ENCODE data around the gene JUNB. TPM values are rescaled to one million over a fixed set of nuclear protein-coding genes. Genes with fewer than 3 reads are reported as not detected.

Gene JUNB
- total RNA-seq, 1 experiment from 2014 or later, result 16.4 TPM

DNA sequence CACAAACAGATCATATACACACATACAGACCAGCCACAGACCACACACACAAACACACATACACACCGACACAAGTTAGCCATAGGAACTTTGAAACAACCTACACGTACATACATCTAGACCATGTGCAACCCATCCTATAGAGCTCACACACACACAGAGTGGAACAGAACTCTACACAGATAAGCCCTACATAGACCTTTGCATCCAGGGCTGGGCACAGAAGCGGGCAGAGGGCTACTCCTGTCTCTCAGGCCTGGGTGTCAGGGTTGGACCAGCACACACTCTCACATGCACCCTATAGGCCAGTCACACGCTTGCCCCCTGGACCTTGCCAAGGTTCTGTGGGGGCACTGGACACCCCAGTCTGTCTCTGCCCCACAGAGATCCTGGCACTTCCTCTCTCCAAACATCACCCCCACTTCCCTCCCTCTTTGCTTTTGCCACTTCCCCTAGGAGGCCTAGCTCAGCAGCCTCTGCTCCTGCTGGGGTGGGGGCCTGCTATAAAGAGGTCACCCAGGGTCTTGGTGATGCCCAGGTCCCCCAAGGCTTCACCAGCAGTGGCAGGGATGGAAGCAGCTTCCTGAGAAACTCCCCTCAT is 5.8 kb upstream of the JUNB start:
- no peaks in the 10 kb centered on the region for H3K27me3 ChIP-seq (replicated peaks; ENCODE audit: control insufficient read depth, insufficient read depth, low read length)
- Mint-ChIP-seq H3K27me3 (ENCODE audit: insufficient read depth, unreplicated experiment) (no peaks in the 10 kb centered on the region), H3K9me3 (ENCODE audit: unreplicated experiment) (no peaks in the 10 kb centered on the region), H3K36me3 (ENCODE audit: insufficient read depth, unreplicated experiment) (peaks cover 6% of the 10 kb centered on the region), H3K4me1 (ENCODE audit: low read depth, unreplicated experiment) (peaks cover 15% of the 10 kb centered on the region), H3K4me3 (ENCODE audit: unreplicated experiment) (no peak overlapping the region), H3K27ac (ENCODE audit: unreplicated experiment) (no peak overlapping the region)
- no peak for DNase-seq
- no TSS peak for BruUV-seq (replicated peaks)
- ChIA-PET POLR2A (no interaction called here), CTCF (interaction anchor here (0.6 to 1.3 kb wide), 2 partner anchors 10 kb away, joined by 3 to 5 read pairs; no protein-coding TSS in a partner anchor)
- no peaks in the 10 kb centered on the region for H3K9me3 ChIP-seq
- TF ChIP-seq, protein P1, sequence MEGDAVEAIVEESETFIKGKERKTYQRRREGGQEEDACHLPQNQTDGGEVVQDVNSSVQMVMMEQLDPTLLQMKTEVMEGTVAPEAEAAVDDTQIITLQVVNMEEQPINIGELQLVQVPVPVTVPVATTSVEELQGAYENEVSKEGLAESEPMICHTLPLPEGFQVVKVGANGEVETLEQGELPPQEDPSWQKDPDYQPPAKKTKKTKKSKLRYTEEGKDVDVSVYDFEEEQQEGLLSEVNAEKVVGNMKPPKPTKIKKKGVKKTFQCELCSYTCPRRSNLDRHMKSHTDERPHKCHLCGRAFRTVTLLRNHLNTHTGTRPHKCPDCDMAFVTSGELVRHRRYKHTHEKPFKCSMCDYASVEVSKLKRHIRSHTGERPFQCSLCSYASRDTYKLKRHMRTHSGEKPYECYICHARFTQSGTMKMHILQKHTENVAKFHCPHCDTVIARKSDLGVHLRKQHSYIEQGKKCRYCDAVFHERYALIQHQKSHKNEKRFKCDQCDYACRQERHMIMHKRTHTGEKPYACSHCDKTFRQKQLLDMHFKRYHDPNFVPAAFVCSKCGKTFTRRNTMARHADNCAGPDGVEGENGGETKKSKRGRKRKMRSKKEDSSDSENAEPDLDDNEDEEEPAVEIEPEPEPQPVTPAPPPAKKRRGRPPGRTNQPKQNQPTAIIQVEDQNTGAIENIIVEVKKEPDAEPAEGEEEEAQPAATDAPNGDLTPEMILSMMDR (IDR thresholded peaks at IDR 0.05; ENCODE audit: insufficient read depth in 1 of 2, low read depth in 1 of 2, low read length in 1 of 2, severe bottlenecking in 1 of 2, unreplicated experiment in 1 of 2), result no peak
- no peak overlapping the region for H3K4me3 ChIP-seq (ENCODE audit: low read depth, low read length)
- H3K4me1 ChIP-seq, result peaks cover 44% of the 10 kb centered on the region
- no peaks in the 10 kb centered on the region for H3K36me3 ChIP-seq (ENCODE audit: control insufficient read depth, insufficient read depth, low read length)
- intact Hi-C loops (cut with micrococcal nuclease; ENCODE audit: unreplicated experiment), result no loop called here

DNA sequence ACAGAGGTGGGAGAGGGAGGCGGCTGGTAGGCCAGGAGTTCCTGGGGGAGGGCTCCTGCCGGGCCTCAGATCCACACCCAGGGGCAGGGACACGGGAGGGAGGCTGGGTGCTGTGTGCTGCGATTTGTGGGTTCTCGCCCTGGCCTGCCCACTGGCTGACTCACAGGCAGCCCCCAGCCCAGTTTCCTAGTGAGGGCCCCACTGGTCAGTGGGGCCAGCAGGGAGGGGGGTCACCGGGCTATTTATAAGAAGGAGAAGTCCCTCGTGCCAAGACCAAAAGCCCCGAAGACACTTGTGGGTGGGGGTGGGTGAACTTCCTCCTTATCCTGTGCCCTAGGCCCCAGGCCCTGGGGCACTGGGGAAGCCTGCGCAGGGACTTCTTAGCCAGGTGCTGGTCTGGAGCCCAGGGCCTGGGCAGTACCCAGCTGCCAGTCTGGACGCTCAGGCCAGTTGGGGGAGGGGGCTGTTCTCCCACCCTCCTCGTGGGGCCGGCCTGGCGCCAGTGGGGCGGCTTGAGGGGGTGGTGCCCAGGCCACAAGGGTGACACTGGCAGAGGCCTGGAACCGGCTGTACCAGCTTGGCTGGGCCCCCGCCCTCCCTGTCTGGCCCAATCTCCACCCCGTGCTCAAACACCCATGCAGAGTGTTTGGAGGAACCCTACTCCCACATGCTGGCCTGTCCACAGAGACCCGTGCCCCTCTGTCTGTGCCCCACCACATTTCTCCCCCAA is 5.0 kb upstream of the JUNB start:
- no peaks in the 10 kb centered on the region for H3K9me3 Mint-ChIP-seq (ENCODE audit: unreplicated experiment)
- peaks cover 21% of the 10 kb centered on the region for H3K4me1 Mint-ChIP-seq (ENCODE audit: low read depth, unreplicated experiment)
- no peak for DNase-seq
- no peaks in the 10 kb centered on the region for H3K27me3 Mint-ChIP-seq (ENCODE audit: insufficient read depth, unreplicated experiment)
- CTCF ChIA-PET, result interaction anchor here (1.3 kb wide), 1 partner anchor 10 kb away, joined by 3 read pairs; no protein-coding TSS in a partner anchor
- no peaks in the 10 kb centered on the region for H3K27me3 ChIP-seq (replicated peaks; ENCODE audit: control insufficient read depth, insufficient read depth, low read length)
- H3K9me3 ChIP-seq, result no peaks in the 10 kb centered on the region
- BruUV-seq (replicated peaks), result no TSS peak
- H3K4me3 Mint-ChIP-seq (ENCODE audit: unreplicated experiment), result no peak overlapping the region
- H3K36me3 ChIP-seq (ENCODE audit: control insufficient read depth, insufficient read depth, low read length), result no peaks in the 10 kb centered on the region
- intact Hi-C loops (cut with micrococcal nuclease; ENCODE audit: unreplicated experiment), result no loop called here
- TF ChIP-seq, protein P1 (IDR thresholded peaks at IDR 0.05; ENCODE audit: insufficient read depth in 1 of 2, low read depth in 1 of 2, low read length in 1 of 2, severe bottlenecking in 1 of 2, unreplicated experiment in 1 of 2), result no peak
- H3K4me3 ChIP-seq (ENCODE audit: low read depth, low read length), result no peak overlapping the region
- no peak overlapping the region for H3K27ac Mint-ChIP-seq (ENCODE audit: unreplicated experiment)
- H3K4me1 ChIP-seq, result peaks cover 49% of the 10 kb centered on the region
- POLR2A ChIA-PET, result no interaction called here
- peaks cover 10% of the 10 kb centered on the region for H3K36me3 Mint-ChIP-seq (ENCODE audit: insufficient read depth, unreplicated experiment)

DNA sequence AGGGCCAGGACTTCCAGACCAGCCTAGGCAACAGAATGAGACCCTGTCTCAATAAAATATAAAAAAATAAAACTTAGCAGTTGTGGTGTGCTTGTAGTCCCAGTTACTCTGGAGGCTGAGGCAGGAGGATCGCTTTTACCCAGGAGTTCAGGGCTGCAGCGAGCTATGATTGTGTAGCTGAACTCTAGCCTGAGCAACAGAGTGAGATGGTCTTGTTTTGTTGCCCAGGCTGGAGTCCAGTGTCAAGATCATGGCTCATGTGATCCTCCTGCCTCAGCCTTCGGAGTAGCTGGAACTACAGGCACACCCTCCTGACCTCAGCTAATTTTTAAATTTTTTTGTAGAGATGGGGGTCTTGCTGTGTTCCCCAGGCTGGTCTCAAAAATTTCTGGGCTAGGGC is 4.3 kb upstream of the JUNB start:
- ChIA-PET POLR2A (no interaction called here), CTCF (no interaction called here)
- TF ChIP-seq, protein P1 (IDR thresholded peaks at IDR 0.05; ENCODE audit: insufficient read depth in 1 of 2, low read depth in 1 of 2, low read length in 1 of 2, severe bottlenecking in 1 of 2, unreplicated experiment in 1 of 2), result no peak
- Mint-ChIP-seq H3K27ac (ENCODE audit: unreplicated experiment) (no peak overlapping the region), H3K36me3 (ENCODE audit: insufficient read depth, unreplicated experiment) (peaks cover 17% of the 10 kb centered on the region), H3K4me3 (ENCODE audit: unreplicated experiment) (no peak overlapping the region), H3K27me3 (ENCODE audit: insufficient read depth, unreplicated experiment) (no peaks in the 10 kb centered on the region), H3K9me3 (ENCODE audit: unreplicated experiment) (no peaks in the 10 kb centered on the region), H3K4me1 (ENCODE audit: low read depth, unreplicated experiment) (peaks cover 21% of the 10 kb centered on the region)
- Histone ChIP-seq H3K36me3 (ENCODE audit: control insufficient read depth, insufficient read depth, low read length) (no peaks in the 10 kb centered on the region), H3K9me3 (no peaks in the 10 kb centered on the region), H3K27me3 (replicated peaks; ENCODE audit: control insufficient read depth, insufficient read depth, low read length) (no peaks in the 10 kb centered on the region), H3K4me1 (peaks cover 47% of the 10 kb centered on the region), H3K4me3 (ENCODE audit: low read depth, low read length) (no peak overlapping the region)
- BruUV-seq (replicated peaks), result no TSS peak
- intact Hi-C loops (cut with micrococcal nuclease; ENCODE audit: unreplicated experiment), result no loop called here
- no peak for DNase-seq
